ENCODE data around the gene TLL1.

Gene TLL1

GRCh38 chr4:166073783-166074182, 200.7 kb downstream of the TLL1 start:
- no peak overlapping the region for H3K9ac ChIP-seq (ENCODE audit: low read depth, low read length)
- no peaks in the 10 kb centered on the region for H3K27me3 ChIP-seq (ENCODE audit: insufficient read depth, low read length, poor library complexity)
- H3K27ac ChIP-seq (ENCODE audit: low read length) = no peak overlapping the region
- H3K36me3 ChIP-seq (ENCODE audit: insufficient read depth, low read length) = no peaks in the 10 kb centered on the region
- DNase-seq (no peak), ATAC-seq (ENCODE audit: insufficient read depth, low read depth) (no peak)
- no peak overlapping the region for H2AFZ ChIP-seq (ENCODE audit: low read depth, low read length)
- TF ChIP-seq CTCF (IDR thresholded peaks at IDR 0.05; ENCODE audit: borderline replicate concordance, extremely low read depth, low read length, poor library complexity, severe bottlenecking) (no peak), EZH2 (IDR thresholded peaks at IDR 0.05; ENCODE audit: borderline replicate concordance, low read depth, low read length, severe bottlenecking) (no peak)
- no peaks in the 10 kb centered on the region for H4K20me1 ChIP-seq (ENCODE audit: insufficient read depth, low read length)
- no peaks in the 10 kb centered on the region for H3K9me3 ChIP-seq (ENCODE audit: insufficient read depth, low read length, severe bottlenecking)
- no peak overlapping the region for H3K4me3 ChIP-seq (ENCODE audit: low read depth in 1 of 2, low read length in 2 of 2)
- no peaks in the 10 kb centered on the region for H3K4me1 ChIP-seq (ENCODE audit: insufficient read depth, low read length)
- H3K79me2 ChIP-seq (ENCODE audit: insufficient read depth, low read length) = no peaks in the 10 kb centered on the region
- H3K4me2 ChIP-seq (ENCODE audit: insufficient read depth, low read length) = no peak overlapping the region

DNA sequence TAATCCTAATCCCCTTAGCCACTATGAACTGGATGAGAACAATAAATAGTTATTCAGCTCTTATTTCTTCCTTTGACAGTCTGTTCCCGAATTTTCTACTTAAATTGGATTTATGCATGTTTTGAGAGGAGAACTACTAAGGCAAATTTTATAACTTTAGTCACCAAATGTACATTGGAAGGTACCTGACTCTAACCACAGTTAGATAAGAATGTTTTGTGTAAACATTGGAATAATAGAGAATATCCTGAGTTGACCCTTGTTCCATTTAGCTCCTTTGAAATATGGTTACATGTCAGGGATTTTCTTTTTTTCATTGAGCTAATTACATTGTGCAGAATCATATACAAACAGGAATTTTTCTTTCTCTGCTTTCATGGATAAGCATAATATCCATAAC, 202.6 kb downstream of the TLL1 start:
- H3K79me2 ChIP-seq (ENCODE audit: insufficient read depth, low read length) = no peaks in the 10 kb centered on the region
- no peaks in the 10 kb centered on the region for H4K20me1 ChIP-seq (ENCODE audit: insufficient read depth, low read length)
- no peak for TF ChIP-seq CTCF (IDR thresholded peaks at IDR 0.05; ENCODE audit: borderline replicate concordance, extremely low read depth, low read length, poor library complexity, severe bottlenecking)
- no peak for TF ChIP-seq EZH2 (IDR thresholded peaks at IDR 0.05; ENCODE audit: borderline replicate concordance, low read depth, low read length, severe bottlenecking)
- no peak overlapping the region for H3K4me2 ChIP-seq (ENCODE audit: insufficient read depth, low read length)
- no peak overlapping the region for H2AFZ ChIP-seq (ENCODE audit: low read depth, low read length)
- no peaks in the 10 kb centered on the region for H3K9me3 ChIP-seq (ENCODE audit: insufficient read depth, low read length, severe bottlenecking)
- no peak overlapping the region for H3K9ac ChIP-seq (ENCODE audit: low read depth, low read length)
- DNase-seq (no peak), ATAC-seq (ENCODE audit: insufficient read depth, low read depth) (no peak)
- no peaks in the 10 kb centered on the region for H3K4me1 ChIP-seq (ENCODE audit: insufficient read depth, low read length)
- no peaks in the 10 kb centered on the region for H3K36me3 ChIP-seq (ENCODE audit: insufficient read depth, low read length)
- no peak overlapping the region for H3K27ac ChIP-seq (ENCODE audit: low read length)
- no peaks in the 10 kb centered on the region for H3K27me3 ChIP-seq (ENCODE audit: insufficient read depth, low read length, poor library complexity)
- H3K4me3 ChIP-seq (ENCODE audit: low read depth in 1 of 2, low read length in 2 of 2) = no peak overlapping the region

- no peaks in the 10 kb centered on the region for H4K20me1 ChIP-seq (ENCODE audit: insufficient read depth, low read length)
- H3K9me3 ChIP-seq (ENCODE audit: insufficient read depth, low read length, severe bottlenecking) = no peaks in the 10 kb centered on the region
- DNase-seq (no peak), ATAC-seq (ENCODE audit: insufficient read depth, low read depth) (no peak)
- H3K79me2 ChIP-seq (ENCODE audit: insufficient read depth, low read length) = no peaks in the 10 kb centered on the region
- H3K9ac ChIP-seq (ENCODE audit: low read depth, low read length) = no peak overlapping the region
- no peaks in the 10 kb centered on the region for H3K4me1 ChIP-seq (ENCODE audit: insufficient read depth, low read length)
- TF ChIP-seq CTCF (IDR thresholded peaks at IDR 0.05; ENCODE audit: borderline replicate concordance, extremely low read depth, low read length, poor library complexity, severe bottlenecking) (no peak), EZH2 (IDR thresholded peaks at IDR 0.05; ENCODE audit: borderline replicate concordance, low read depth, low read length, severe bottlenecking) (no peak)
- H3K27me3 ChIP-seq (ENCODE audit: insufficient read depth, low read length, poor library complexity) = no peaks in the 10 kb centered on the region
- no peak overlapping the region for H2AFZ ChIP-seq (ENCODE audit: low read depth, low read length)
- no peak overlapping the region for H3K27ac ChIP-seq (ENCODE audit: low read length)
- no peaks in the 10 kb centered on the region for H3K36me3 ChIP-seq (ENCODE audit: insufficient read depth, low read length)
- H3K4me2 ChIP-seq (ENCODE audit: insufficient read depth, low read length) = no peak overlapping the region
- no peak overlapping the region for H3K4me3 ChIP-seq (ENCODE audit: low read depth in 1 of 2, low read length in 2 of 2)
Measured at GRCh38 chr4:166077782-166078181, 204.7 kb downstream of the TLL1 start.

DNA sequence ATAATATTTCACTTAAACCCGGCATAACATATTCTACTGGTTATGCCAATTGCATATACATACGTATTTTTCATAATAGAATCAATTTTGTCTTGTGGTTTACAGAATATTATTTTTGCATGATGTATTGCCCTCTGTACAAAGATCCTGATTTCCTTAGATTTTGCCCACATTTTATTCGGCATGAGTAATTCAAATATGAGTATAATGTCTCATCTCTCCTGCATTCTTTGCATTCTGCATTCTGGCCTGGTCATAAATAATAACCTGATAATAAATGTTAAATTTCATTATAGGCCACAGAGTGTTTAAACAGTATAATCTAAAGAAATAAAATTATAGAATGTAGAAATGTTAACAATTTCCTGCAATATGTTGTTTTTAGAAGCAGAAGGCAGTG, 205.3 kb downstream of the TLL1 start:
- ATAC-seq (ENCODE audit: insufficient read depth, low read depth) = no peak

More for the DNA sequence above, 205.3 kb downstream of the TLL1 start:
- H4K20me1 ChIP-seq (ENCODE audit: insufficient read depth, low read length) = no peaks in the 10 kb centered on the region
- no peak for DNase-seq
- no peaks in the 10 kb centered on the region for H3K36me3 ChIP-seq (ENCODE audit: insufficient read depth, low read length)
- H3K9me3 ChIP-seq (ENCODE audit: insufficient read depth, low read length, severe bottlenecking) = no peaks in the 10 kb centered on the region
- H3K79me2 ChIP-seq (ENCODE audit: insufficient read depth, low read length) = no peaks in the 10 kb centered on the region
- H3K27me3 ChIP-seq (ENCODE audit: insufficient read depth, low read length, poor library complexity) = no peaks in the 10 kb centered on the region
- H3K9ac ChIP-seq (ENCODE audit: low read depth, low read length) = no peak overlapping the region
- no peak overlapping the region for H3K27ac ChIP-seq (ENCODE audit: low read length)
- no peaks in the 10 kb centered on the region for H3K4me1 ChIP-seq (ENCODE audit: insufficient read depth, low read length)
- no peak overlapping the region for H3K4me2 ChIP-seq (ENCODE audit: insufficient read depth, low read length)
- no peak overlapping the region for H3K4me3 ChIP-seq (ENCODE audit: low read depth in 1 of 2, low read length in 2 of 2)
- TF ChIP-seq CTCF (IDR thresholded peaks at IDR 0.05; ENCODE audit: borderline replicate concordance, extremely low read depth, low read length, poor library complexity, severe bottlenecking) = no peak
- no peak for TF ChIP-seq EZH2 (IDR thresholded peaks at IDR 0.05; ENCODE audit: borderline replicate concordance, low read depth, low read length, severe bottlenecking)
- no peak overlapping the region for H2AFZ ChIP-seq (ENCODE audit: low read depth, low read length)
